GM18870 (cell line): Measurements from ENCODE around the gene FOXK1.
"Not testable (repeated sequence)": the region's sequence is repeated elsewhere in the genome, so short reads cannot be mapped to it uniquely, and the experiment has no call there.

ENCODE experiments used
- ATAC-seq: cut with Tn5 transposase; IDR thresholded peaks from one replicate; pipeline ENCODE4 v1.9.1; 2021; ENCODE audit warnings: moderate library complexity; ENCODE audit not compliant: unreplicated experiment

The FOXK1 gene

GRCh38 chr7:4794591-4795350 is 112.7 kb downstream of the FOXK1 start:
- ATAC-seq = no peak

DNA sequence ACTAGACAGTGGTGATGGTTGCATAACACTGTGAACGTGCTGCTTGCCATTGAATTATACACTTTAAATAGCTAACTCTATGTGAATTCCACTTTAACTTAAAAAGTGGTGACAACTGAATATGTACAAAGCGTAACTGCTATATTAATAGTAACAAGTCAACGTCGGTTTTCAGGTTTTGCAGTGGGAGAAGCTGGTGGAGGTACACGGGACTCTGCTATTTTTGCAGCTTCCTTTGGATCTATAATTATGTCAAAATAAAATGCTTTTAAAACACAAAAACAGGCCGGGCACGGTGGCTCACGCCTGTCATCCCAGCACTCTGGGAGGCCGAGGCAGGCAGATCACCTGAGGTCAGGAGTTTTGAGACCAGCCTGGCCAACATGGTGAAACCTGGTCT is 114.4 kb downstream of the FOXK1 start:
- ATAC-seq = no peak

- no peak for ATAC-seq
Observed at GRCh38 chr7:4797858-4798705, 116.0 kb downstream of the FOXK1 start.

DNA sequence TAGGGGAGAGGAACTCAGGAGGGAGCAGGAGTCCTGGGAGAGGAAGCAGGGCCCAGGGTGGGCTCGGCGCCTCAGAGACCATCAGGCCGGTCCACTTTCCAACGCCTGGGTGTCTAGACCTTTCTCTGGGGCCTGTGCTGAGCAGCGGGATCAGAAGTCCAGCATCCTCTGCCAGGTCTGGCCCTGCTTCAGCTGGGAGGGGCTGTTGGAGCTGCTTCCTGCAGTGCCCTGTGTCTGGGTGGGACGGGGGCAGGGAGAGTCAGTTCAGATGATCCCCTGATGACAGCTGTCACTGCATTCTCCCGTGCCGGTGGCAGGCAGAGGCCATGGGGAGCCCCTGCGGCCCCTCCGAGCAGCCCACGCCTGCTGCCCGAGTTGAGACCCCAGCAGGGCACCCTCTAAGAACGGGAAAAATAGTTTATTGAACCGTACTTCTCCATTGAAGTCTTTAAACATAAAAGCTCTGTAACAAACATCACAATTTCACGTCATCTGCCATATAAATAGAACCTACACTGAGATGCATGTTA is 116.7 kb downstream of the FOXK1 start:
- ATAC-seq = no peak

DNA sequence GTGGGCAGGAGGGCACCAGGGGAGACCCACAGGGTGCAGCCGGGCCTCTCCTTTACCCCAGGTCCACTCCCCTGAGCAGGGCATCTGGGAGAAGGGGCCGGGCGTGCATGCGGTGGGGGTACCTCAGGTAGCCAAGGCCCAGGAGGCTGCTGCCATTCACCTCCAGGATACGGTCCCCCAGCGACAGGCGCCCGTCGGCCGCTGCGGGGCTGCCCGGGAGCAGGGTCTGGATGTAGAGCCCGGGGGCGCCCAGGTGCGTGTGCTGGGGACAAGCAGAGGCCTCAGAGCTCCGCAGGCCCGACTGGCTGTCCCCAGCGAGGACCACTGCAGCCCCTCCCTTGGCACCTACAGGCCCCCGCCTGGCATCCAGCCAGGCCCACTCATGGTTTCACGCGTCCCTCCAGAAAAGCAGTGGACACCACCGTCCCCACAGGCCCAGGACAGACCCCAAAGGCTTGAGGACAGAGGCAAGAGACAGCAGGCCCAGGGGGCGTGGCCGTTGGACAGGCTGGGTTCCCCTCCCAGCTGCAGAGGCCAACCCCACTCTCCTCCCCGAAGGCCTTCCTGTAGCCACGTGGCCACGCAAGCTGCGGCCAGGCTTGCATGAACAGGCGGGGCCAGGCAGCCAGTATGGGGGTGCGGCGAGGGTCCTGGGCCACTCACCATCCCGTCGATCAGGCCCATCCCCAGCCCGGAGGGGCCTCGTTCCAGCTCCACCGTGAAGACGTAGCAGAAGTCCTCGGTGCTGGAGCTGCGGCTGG is 117.6 kb downstream of the FOXK1 start:
- ATAC-seq = no peak

GRCh38 chr7:4800487-4800886 is 118.4 kb downstream of the FOXK1 start:
- no peak for ATAC-seq

DNA sequence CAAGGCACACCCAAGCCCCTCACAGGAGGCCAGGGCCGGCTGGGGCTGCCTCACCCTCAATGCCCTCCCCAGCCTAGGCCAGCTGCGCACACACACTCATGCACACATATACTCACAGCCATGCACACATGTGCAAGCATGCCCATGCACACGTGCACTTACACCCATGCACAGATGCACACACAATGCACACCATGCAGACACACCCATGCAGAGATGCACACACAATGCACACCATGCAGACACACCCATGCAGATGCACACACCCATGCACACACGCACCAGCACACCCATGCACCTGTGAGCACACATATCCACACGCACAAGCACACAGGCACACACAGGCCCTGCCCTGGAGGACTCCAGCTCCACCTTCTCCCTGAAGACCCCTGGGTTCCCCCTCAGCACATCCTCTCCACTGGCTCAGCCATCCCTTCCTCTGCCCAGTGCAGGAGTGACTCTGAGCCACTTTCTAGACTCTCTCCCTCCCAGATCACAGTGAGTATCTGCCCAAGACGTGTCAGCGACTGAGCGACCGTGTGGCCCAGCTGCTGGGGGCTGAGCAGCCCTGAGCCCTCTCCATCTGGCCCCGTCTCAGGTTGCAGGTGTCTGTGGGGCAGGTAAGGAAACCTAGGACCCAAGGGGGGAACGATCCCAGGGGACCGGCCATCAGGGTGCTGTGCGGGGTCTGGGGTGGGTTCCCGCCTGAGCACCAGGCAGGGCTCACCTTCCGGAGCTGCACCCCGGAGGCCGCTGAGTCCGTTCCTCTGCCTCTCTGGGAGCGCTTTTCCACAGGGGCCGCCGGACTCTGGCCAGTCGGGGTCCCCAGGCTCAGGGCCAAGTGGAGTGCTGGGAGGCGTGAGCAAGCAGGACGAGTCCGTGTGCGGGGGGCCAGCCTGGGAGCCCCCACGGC is 119.1 kb downstream of the FOXK1 start:
- ATAC-seq = no peak

DNA sequence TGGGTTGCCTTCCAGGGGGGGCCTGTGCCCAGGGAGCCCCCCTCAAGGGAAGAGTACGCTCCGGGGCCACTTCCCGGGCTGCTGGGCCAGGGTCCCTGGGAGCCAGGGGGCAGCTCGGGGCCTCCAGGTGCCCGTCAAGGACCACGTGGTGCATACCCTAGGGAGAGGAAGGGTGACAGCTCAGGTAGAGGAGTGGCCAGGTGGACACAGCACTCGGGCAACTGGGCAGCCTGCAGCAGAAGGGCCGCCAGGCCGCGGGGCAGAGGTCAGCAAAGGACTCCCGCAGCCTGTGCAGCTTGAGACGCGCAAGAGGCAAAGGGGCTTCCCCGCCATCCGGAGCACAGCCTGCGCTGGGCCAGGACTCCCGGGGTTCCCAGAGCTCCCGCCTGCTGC is 119.7 kb downstream of the FOXK1 start:
- ATAC-seq = no peak

DNA sequence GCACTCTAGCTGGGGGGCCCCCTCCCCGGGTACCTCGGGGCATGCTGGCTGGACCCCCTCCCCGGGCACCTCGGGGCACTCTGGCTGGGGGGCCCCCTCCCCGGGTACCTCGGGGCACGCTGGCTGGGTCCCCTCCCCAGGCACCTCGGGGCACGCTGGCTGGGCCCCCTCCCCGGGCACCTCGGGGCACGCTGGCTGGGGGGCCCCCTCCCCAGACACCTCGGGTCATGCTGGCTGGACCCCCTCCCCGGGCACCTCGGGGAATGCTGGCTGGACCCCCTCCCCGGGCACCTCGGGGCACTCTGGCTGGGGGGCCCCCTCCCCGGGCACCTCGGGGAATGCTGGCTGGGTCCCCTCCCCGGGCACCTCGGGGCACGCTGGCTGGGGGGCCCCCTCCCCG is 120.5 kb downstream of the FOXK1 start:
- ATAC-seq = not testable (repeated sequence)

GRCh38 chr7:4803397-4804241 is 121.5 kb downstream of the FOXK1 start:
- no peak for ATAC-seq

DNA sequence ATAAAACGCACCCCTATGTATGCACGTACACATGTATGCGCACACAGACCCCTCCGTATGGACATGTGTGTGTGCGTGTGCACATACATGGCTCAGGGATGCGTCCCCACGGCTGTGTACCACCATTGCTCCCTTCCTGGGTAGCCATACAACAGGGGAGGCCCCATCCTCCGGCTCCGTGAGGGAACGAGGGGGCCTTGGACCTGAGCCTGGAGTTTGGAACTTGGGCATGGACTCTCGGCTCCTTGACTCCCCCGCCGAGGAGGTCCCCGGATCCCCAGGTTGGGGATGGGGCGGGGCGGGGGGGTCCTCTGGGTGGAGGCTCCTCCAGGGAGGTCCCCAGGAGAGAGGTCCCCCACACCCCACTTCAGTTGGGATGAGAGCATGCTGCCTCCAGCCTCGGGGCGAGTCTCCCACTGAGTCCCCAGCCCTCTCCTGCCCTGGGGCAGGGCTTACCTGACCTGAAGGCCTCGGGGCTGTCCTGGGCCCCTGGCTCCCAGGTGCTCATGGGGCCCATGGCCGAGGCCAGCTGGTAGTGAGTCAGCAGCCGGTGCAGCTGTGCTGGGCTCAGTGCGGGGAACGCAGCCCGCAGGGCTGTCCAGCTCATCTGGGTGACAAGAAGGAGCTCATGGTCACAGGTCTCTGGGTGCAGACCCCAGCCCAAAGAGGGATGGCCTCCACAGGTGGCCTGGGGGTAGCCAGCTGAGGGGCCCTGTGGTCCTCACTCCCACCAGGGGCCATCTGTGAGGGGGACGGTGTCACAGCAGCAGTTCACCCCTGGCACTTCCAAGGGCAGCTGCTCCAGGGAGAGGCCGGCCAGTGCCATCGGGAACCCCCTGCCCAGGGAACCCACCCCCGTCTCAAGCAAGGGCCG is 123.3 kb downstream of the FOXK1 start:
- ATAC-seq = no peak

DNA sequence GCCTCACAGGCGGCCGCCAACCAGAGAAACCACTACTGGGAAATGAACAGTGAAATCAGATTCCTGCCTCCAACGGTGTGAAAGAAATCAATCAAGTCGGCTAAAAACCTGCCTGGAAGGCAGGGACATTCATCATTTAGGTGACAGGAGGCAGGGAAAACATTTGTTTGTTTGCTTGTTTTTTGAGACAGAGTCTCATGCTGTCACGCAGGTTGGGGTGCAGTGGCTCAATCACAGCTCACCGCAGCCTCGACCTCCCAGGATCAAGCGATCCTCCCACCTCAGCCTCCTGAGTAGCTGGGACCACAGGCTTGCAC is 123.8 kb downstream of the FOXK1 start:
- ATAC-seq = no peak

GRCh38 chr7:4806983-4807597 is 125.0 kb downstream of the FOXK1 start:
- no peak for ATAC-seq

- ATAC-seq = no peak
Observed at GRCh38 chr7:4807598-4808016, 125.5 kb downstream of the FOXK1 start.

GRCh38 chr7:4808026-4808425 is 125.9 kb downstream of the FOXK1 start:
- ATAC-seq = no peak

GRCh38 chr7:4808565-4808964 is 126.5 kb downstream of the FOXK1 start:
- ATAC-seq = no peak

GRCh38 chr7:4809091-4809591 is 127.0 kb downstream of the FOXK1 start:
- ATAC-seq = no peak

DNA sequence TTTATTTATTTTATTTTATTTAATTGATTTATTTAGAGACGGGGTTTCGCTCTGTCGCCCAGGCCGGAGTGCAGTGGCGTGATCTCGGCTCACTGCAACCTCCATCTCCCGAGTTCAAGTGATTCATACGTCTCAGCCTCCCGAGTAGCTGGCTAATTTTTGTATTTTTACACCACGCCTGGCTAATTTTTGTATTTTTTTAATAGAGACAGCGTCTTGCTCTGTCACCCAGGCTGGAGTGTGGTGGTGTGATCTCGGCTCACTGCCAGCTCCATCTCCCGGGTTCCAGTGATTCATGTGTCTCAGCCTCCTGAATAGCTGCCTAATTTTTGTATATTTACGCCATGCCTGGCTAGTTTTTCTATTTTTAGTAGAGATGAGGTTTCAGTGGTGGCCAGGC is 127.6 kb downstream of the FOXK1 start:
- no peak for ATAC-seq
